ENCODE results near the gene F10.

DNA sequence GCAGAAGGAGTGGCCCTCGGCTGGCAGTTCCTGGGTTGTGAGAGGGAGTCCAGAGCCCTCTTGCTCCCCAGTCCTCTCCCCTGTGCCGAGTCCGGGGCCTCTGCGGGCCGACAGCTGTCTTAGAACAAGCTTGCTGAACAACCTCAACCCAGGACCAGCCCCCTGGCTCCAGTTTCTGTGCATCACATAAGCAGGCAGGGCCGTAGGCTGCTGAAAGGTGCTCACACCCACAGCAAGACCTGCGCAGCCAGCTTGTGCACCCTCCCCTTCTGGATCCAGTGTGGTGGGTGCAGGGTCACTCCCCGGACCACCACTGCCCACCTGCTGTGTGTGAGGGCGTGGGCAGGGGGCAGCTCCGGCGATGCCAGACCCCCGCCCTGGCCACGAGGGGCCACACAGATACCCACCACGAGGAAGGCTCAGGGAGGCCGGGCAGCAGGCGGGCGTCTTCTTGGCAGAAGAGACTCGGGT, 42.2 kb upstream of the F10 start:
- TF ChIP-seq, protein P1, sequence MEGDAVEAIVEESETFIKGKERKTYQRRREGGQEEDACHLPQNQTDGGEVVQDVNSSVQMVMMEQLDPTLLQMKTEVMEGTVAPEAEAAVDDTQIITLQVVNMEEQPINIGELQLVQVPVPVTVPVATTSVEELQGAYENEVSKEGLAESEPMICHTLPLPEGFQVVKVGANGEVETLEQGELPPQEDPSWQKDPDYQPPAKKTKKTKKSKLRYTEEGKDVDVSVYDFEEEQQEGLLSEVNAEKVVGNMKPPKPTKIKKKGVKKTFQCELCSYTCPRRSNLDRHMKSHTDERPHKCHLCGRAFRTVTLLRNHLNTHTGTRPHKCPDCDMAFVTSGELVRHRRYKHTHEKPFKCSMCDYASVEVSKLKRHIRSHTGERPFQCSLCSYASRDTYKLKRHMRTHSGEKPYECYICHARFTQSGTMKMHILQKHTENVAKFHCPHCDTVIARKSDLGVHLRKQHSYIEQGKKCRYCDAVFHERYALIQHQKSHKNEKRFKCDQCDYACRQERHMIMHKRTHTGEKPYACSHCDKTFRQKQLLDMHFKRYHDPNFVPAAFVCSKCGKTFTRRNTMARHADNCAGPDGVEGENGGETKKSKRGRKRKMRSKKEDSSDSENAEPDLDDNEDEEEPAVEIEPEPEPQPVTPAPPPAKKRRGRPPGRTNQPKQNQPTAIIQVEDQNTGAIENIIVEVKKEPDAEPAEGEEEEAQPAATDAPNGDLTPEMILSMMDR (IDR thresholded peaks at IDR 0.05), result no peak
- TF ChIP-seq, protein P2, sequence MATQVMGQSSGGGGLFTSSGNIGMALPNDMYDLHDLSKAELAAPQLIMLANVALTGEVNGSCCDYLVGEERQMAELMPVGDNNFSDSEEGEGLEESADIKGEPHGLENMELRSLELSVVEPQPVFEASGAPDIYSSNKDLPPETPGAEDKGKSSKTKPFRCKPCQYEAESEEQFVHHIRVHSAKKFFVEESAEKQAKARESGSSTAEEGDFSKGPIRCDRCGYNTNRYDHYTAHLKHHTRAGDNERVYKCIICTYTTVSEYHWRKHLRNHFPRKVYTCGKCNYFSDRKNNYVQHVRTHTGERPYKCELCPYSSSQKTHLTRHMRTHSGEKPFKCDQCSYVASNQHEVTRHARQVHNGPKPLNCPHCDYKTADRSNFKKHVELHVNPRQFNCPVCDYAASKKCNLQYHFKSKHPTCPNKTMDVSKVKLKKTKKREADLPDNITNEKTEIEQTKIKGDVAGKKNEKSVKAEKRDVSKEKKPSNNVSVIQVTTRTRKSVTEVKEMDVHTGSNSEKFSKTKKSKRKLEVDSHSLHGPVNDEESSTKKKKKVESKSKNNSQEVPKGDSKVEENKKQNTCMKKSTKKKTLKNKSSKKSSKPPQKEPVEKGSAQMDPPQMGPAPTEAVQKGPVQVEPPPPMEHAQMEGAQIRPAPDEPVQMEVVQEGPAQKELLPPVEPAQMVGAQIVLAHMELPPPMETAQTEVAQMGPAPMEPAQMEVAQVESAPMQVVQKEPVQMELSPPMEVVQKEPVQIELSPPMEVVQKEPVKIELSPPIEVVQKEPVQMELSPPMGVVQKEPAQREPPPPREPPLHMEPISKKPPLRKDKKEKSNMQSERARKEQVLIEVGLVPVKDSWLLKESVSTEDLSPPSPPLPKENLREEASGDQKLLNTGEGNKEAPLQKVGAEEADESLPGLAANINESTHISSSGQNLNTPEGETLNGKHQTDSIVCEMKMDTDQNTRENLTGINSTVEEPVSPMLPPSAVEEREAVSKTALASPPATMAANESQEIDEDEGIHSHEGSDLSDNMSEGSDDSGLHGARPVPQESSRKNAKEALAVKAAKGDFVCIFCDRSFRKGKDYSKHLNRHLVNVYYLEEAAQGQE (IDR thresholded peaks at IDR 0.05; ENCODE audit: insufficient read depth in 1 of 2, low read depth in 2 of 2, low read length in 1 of 2), result no peak
- TF ChIP-seq SIN3A (IDR thresholded peaks at IDR 0.05; ENCODE audit: borderline replicate concordance, insufficient read depth, low read depth, low read length) (no peak), POLR2AphosphoS5 (IDR thresholded peaks at IDR 0.05; ENCODE audit: low read depth, low read length) (no peak), TCF7L2 (IDR thresholded peaks at IDR 0.05; ENCODE audit: low read depth, low read length) (no peak)

Measured in Panc1 (cell line).